Prostate gland (tissue), 2 donors: Measurements from ENCODE around the gene FGF1.

Experiments
- CTCF ChIP-seq, 4 experiments: fragments of 200-600 bp in 2 of 4; fragments of 450-650 bp in 2 of 4; sonication (generic) in 2 of 4; IDR thresholded peaks; 1 replicate in 3 of 4; 2 replicates in 1 of 4; pipeline ENCODE4 v1.5.1; 2016 to 2019; ENCODE audit warnings: antibody characterized with exemption in 4 of 4, mild to moderate bottlenecking in 2 of 4, moderate library complexity in 2 of 4
- POLR2A ChIP-seq: fragments of 450-650 bp; IDR thresholded peaks from one replicate; pipeline ENCODE4 v1.6.1; 2016; ENCODE audit warnings: antibody characterized with exemption, mild to moderate bottlenecking
- POLR2AphosphoS5 ChIP-seq: sonication (generic); formaldehyde crosslinking; IDR thresholded peaks from one replicate; pipeline ENCODE4 v1.6.1; 2017; ENCODE audit warnings: antibody characterized with exemption

GRCh38 chr5:142549834-142550233 is 136.1 kb downstream of the FGF1 start:
- no peak for TF ChIP-seq POLR2A
- no peak for TF ChIP-seq CTCF (IDR thresholded peaks at IDR 0.05)
- TF ChIP-seq POLR2AphosphoS5, result no peak
